Left ventricle myocardium inferior (tissue), 1 donor: ENCODE measurements around the gene KRTCAP3. TPM values are rescaled to one million over a fixed set of nuclear protein-coding genes. Genes with fewer than 3 reads are reported as not detected.

Experiments
- DNase-seq: peaks from one replicate; pipeline ENCODE4 v3.0.0-alpha.2; 2020
- H3K27ac ChIP-seq: fragments of 200-600 bp; replicated peaks from 2 replicates; pipeline ENCODE4 v1.8.0; 2021
- H3K27me3 ChIP-seq: fragments of 200-600 bp; 2 replicates; pipeline ENCODE4 v1.8.0; 2021; ENCODE audit warnings: low read depth
- H3K36me3 ChIP-seq: fragments of 200-600 bp; 2 replicates; pipeline ENCODE4 v1.8.0; 2021
- H3K4me1 ChIP-seq: fragments of 200-600 bp; 2 replicates; pipeline ENCODE4 v1.8.0; 2021
- H3K4me3 ChIP-seq: fragments of 200-600 bp; 2 replicates; pipeline ENCODE4 v1.8.0; 2021; ENCODE audit warnings: mild to moderate bottlenecking, moderate library complexity
- H3K9me3 ChIP-seq: fragments of 200-600 bp; replicated peaks from 2 replicates; pipeline ENCODE4 v1.8.0; 2021
- intact Hi-C: fragments of 100-400 bp; cut with micrococcal nuclease; formaldehyde crosslinking; loops from one replicate; pipeline ENCODE4 v1.11.0; 2022
- total RNA-seq: library from RNA; stranded (reverse); fragmentation: NEBNext Ultra II Directional; extraction: Animal tissue kit (Norgen Biotek cat#: 25700); gene quantifications from one replicate; pipeline ENCODE4 v1.2.1, GENCODE V29; 2021
- TF ChIP-seq, protein P1 (sequence below): fragments of 200-600 bp; IDR thresholded peaks from 2 replicates; pipeline ENCODE4 v1.8.0; 2021; ENCODE audit warnings: antibody characterized with exemption, mild to moderate bottlenecking, borderline replicate concordance
- donor health status: DM: no; HTN: yes; CAD: no; lungs with severe emphysema.

The KRTCAP3 gene
- total RNA-seq, 1 donor from 2014 or later: 0.63 TPM

- Histone ChIP-seq H3K27ac (no peak overlapping the region), H3K4me3 (no peak overlapping the region), H3K36me3 (peaks cover 70% of the 10 kb centered on the region), H3K4me1 (peaks cover 7% of the 10 kb centered on the region), H3K9me3 (no peaks in the 10 kb centered on the region), H3K27me3 (no peaks in the 10 kb centered on the region)
- TF ChIP-seq, protein P1, sequence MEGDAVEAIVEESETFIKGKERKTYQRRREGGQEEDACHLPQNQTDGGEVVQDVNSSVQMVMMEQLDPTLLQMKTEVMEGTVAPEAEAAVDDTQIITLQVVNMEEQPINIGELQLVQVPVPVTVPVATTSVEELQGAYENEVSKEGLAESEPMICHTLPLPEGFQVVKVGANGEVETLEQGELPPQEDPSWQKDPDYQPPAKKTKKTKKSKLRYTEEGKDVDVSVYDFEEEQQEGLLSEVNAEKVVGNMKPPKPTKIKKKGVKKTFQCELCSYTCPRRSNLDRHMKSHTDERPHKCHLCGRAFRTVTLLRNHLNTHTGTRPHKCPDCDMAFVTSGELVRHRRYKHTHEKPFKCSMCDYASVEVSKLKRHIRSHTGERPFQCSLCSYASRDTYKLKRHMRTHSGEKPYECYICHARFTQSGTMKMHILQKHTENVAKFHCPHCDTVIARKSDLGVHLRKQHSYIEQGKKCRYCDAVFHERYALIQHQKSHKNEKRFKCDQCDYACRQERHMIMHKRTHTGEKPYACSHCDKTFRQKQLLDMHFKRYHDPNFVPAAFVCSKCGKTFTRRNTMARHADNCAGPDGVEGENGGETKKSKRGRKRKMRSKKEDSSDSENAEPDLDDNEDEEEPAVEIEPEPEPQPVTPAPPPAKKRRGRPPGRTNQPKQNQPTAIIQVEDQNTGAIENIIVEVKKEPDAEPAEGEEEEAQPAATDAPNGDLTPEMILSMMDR: no peak
- DNase-seq: no peak
- intact Hi-C loops: no loop called here
These were observed 3.0 kb downstream of the KRTCAP3 start for GRCh38 chr2:27445155-27445554.

DNA sequence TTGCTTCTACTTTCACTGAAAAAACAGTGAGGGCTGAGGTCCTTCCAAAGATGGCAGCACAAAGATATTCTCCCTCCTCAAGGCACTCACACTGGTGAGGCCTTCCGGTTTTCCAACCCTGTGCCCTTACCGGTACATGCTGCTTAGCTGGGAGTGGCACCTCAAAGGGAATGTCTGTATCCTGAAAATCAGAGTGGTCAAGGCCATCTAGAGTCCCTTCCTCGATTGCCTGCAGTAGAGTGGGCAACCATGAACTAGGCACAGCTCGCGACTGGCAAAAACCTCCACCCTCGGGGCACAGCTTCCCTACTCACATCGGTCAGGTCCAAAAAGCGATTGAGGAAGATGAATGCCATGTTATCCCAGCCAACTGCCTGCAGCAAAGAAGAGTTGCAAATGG is 3.4 kb downstream of the KRTCAP3 start:
- Histone ChIP-seq H3K4me3 (no peak overlapping the region), H3K27me3 (no peaks in the 10 kb centered on the region), H3K9me3 (no peaks in the 10 kb centered on the region), H3K4me1 (peaks cover 7% of the 10 kb centered on the region), H3K36me3 (peaks cover 69% of the 10 kb centered on the region), H3K27ac (no peak overlapping the region)
- DNase-seq: no peak
- intact Hi-C loops: no loop called here
- TF ChIP-seq, protein P1: no peak

- no peak overlapping the region for H3K27ac ChIP-seq
- H3K4me3 ChIP-seq: no peak overlapping the region
- H3K9me3 ChIP-seq: no peaks in the 10 kb centered on the region
- no peaks in the 10 kb centered on the region for H3K27me3 ChIP-seq
- intact Hi-C loops: no loop called here
- TF ChIP-seq, protein P1: no peak
- no peak for DNase-seq
- peaks cover 68% of the 10 kb centered on the region for H3K36me3 ChIP-seq
- H3K4me1 ChIP-seq: peaks cover 7% of the 10 kb centered on the region
These were observed 3.9 kb downstream of the KRTCAP3 start for GRCh38 chr2:27446057-27446456.

DNA sequence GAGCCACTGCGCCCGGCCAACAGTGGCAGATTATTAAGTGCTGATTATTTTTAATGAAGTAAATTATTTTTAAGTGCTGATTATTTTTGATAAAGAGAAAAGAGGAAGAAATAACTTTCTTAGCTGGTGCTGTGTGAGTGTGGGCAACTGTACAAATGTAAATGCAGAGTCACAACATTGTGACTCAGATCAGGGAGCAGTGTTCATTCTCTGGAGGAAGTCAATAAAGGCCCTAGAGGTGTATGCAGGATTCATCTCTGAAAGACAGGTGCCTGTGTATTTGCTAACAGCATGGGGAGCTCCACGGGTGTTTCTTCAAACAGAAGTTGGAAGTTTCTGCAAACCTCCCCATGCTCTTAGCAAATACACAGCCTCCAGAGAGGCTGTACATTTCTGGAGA is 6.2 kb downstream of the KRTCAP3 start:
- no peaks in the 10 kb centered on the region for H3K9me3 ChIP-seq
- H3K27me3 ChIP-seq: no peaks in the 10 kb centered on the region
- no peak for DNase-seq
- H3K36me3 ChIP-seq: peaks cover 78% of the 10 kb centered on the region
- intact Hi-C loops: no loop called here
- TF ChIP-seq, protein P1: no peak
- no peak overlapping the region for H3K27ac ChIP-seq
- no peak overlapping the region for H3K4me3 ChIP-seq
- H3K4me1 ChIP-seq: no peaks in the 10 kb centered on the region

- Histone ChIP-seq H3K27me3 (no peaks in the 10 kb centered on the region), H3K36me3 (peaks cover 92% of the 10 kb centered on the region), H3K4me1 (no peaks in the 10 kb centered on the region), H3K27ac (no peak overlapping the region), H3K9me3 (no peaks in the 10 kb centered on the region), H3K4me3 (no peak overlapping the region)
- DNase-seq: no peak
- intact Hi-C loops: no loop called here
- TF ChIP-seq, protein P1: no peak
These were observed 8.9 kb downstream of the KRTCAP3 start for GRCh38 chr2:27451095-27451494.

DNA sequence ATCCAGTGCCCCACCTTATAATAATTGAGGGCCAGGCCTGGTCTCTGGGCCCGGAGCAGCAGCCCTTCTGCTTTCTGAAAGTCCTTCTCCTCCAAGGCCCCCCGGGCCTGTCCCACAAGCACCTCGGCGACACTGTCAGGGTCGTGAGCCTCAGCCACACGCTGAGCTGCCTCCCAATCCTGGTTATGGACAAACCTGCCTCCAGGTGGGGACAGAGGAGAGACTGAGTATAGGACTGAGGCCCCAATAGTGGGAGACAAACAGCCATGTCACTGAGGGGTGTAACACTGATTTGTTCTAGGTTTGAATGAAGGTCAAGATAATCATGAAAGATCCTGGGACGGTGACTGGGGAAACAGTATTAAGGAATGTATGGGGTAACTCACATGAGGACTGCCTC is 11.8 kb downstream of the KRTCAP3 start:
- Histone ChIP-seq H3K4me1 (no peaks in the 10 kb centered on the region), H3K36me3 (peaks cover 97% of the 10 kb centered on the region), H3K9me3 (no peaks in the 10 kb centered on the region), H3K27me3 (no peaks in the 10 kb centered on the region), H3K27ac (no peak overlapping the region), H3K4me3 (no peak overlapping the region)
- DNase-seq: no peak
- TF ChIP-seq, protein P1: no peak
- intact Hi-C loops: no loop called here
